ENCODE results near the gene KLF15.
"Not testable (repeated sequence)": the region's sequence is repeated elsewhere in the genome, so short reads cannot be mapped to it uniquely, and the experiment has no call there.

KLF15 gene

DNA sequence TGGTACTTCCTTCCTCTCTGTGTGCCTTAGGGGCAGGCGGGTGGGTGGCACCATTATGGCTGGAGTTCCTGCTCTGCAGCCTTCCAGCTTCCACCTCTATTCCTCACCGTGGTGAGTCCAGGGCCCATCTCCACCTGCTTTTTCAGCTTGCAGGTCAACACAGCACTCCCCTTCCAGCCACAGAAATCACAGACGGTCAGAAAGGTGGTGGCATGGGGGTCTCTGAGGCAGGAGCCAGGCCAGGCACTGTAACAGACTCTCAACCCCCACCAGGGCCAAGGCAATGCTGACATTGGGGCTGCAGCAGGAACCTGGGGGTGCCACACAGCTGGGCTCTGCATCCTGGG, 16.6 kb downstream of the KLF15 start:
- Histone ChIP-seq H3K9ac (ENCODE audit: low read length) (no peak overlapping the region), H3K36me3 (ENCODE audit: control insufficient read depth, insufficient read depth, low read length) (no peaks in the 10 kb centered on the region), H3K9me3 (ENCODE audit: control insufficient read depth, low read length) (no peaks in the 10 kb centered on the region), H3K4me3 (ENCODE audit: low read length) (no peak overlapping the region), H3K4me1 (ENCODE audit: control insufficient read depth, insufficient read depth, low read length) (no peaks in the 10 kb centered on the region), H3K27me3 (ENCODE audit: control insufficient read depth, insufficient read depth, low read length) (no peaks in the 10 kb centered on the region)

DNA sequence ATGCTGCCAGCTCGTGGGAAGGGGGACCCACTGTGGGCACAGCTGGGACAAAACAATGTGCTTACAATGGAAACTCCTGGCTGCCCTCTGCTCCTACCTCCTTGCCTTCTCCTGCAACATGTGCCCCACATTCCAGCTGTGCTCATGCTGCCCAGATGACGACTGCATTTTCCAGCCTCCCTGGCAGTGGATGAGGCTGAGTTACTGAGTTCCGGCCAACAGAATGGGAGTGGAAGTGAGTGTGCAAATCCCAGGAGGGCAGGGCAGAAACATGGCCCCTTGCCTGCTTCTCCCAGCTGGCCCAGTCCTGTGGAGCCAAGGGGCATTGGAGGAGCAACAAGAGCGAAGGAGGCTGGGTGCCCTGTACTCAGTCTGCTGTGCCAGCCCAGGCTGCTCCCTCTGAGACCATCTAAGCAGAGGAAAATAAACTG, 17.1 kb downstream of the KLF15 start:
- no peaks in the 10 kb centered on the region for H3K9me3 ChIP-seq (ENCODE audit: control insufficient read depth, low read length)
- no peak overlapping the region for H3K9ac ChIP-seq (ENCODE audit: low read length)
- no peaks in the 10 kb centered on the region for H3K4me1 ChIP-seq (ENCODE audit: control insufficient read depth, insufficient read depth, low read length)
- H3K36me3 ChIP-seq (ENCODE audit: control insufficient read depth, insufficient read depth, low read length), result no peaks in the 10 kb centered on the region
- H3K4me3 ChIP-seq (ENCODE audit: low read length), result no peak overlapping the region
- H3K27me3 ChIP-seq (ENCODE audit: control insufficient read depth, insufficient read depth, low read length), result no peaks in the 10 kb centered on the region

DNA sequence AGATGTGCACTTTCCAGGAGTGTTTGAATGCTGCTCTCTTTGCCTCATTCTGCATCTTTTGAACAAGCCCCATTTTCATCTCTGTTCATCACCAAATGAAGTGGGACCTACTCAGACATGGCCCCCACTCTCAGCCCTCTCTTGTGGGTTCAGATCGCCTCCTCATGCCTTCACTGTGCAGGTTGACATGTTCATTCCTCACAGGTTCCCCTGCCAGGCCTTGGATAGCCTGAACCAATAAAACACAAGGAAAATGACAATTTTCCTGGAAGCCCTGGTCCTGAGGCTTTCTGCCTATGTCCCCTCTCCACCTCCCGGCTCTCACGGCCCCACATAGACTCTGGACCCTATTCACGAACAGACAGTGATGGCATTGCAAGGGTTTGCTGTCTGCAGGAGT, 17.7 kb downstream of the KLF15 start:
- no peak overlapping the region for H3K9ac ChIP-seq (ENCODE audit: low read length)
- H3K36me3 ChIP-seq (ENCODE audit: control insufficient read depth, insufficient read depth, low read length), result no peaks in the 10 kb centered on the region
- H3K4me3 ChIP-seq (ENCODE audit: low read length), result no peak overlapping the region
- H3K9me3 ChIP-seq (ENCODE audit: control insufficient read depth, low read length), result no peaks in the 10 kb centered on the region
- no peaks in the 10 kb centered on the region for H3K27me3 ChIP-seq (ENCODE audit: control insufficient read depth, insufficient read depth, low read length)
- no peaks in the 10 kb centered on the region for H3K4me1 ChIP-seq (ENCODE audit: control insufficient read depth, insufficient read depth, low read length)

DNA sequence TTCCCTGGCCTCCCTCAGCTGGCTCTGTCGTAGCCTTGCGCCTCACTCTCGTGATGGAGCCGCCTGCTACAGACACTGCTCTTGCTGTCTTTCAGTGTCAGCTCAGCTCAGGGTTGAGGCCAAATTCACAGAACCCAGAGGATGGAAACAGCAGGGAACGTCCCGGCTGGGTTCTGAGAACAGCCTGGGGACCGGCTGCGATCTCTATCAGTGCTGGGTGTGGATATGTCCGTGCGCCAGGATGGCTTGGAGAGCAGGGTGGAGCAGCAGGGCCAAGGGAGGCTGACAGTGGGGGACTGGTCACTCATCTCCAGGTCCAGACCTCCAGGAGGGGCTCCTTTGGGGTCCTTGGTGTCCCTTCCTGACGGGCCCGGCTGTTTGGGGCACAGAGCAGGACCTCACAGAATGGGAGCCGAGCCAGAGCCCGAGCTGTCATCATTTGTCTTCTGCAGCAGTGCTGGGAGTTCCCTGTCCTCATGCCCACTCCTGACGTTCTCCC, 18.4 kb downstream of the KLF15 start:
- Histone ChIP-seq H3K4me1 (ENCODE audit: control insufficient read depth, insufficient read depth, low read length) (no peaks in the 10 kb centered on the region), H3K27me3 (ENCODE audit: control insufficient read depth, insufficient read depth, low read length) (no peaks in the 10 kb centered on the region), H3K36me3 (ENCODE audit: control insufficient read depth, insufficient read depth, low read length) (no peaks in the 10 kb centered on the region), H3K4me3 (ENCODE audit: low read length) (no peak overlapping the region), H3K9ac (ENCODE audit: low read length) (no peak overlapping the region), H3K9me3 (ENCODE audit: control insufficient read depth, low read length) (no peaks in the 10 kb centered on the region)

DNA sequence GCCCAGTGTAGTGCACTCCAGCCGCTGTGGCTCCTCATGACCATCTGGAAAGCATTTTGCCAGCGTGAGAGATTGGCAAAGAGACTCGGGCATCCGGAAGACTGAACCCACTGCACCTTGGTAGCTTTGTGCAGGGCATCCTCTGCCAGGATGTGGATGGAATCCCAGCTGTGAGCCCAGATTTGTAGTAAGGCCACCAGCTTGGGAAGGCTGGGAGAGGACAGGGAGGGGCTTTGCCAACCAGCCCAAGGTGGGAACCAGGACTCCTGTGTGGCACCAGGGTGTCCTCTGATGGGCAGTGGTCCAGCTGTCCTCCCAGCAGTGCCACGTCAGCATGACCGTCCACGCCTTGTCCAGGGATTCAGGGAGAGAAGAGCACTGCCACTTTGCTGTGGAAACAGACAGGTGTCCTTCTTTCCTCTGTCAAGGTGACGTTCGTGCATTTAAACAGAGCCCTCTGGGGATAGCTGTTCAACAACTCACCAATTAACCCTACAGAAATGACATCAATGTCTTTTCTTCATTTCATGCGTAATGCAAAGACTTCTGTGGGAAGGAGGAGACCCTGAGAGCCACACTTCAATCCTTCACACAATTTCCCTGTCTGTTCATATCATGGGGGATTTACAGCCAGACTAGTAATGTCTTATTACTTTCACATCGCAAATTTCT, 19.1 kb downstream of the KLF15 start:
- no peak overlapping the region for H3K9ac ChIP-seq (ENCODE audit: low read length)
- H3K36me3 ChIP-seq (ENCODE audit: control insufficient read depth, insufficient read depth, low read length), result no peaks in the 10 kb centered on the region
- H3K9me3 ChIP-seq (ENCODE audit: control insufficient read depth, low read length), result no peaks in the 10 kb centered on the region
- no peaks in the 10 kb centered on the region for H3K4me1 ChIP-seq (ENCODE audit: control insufficient read depth, insufficient read depth, low read length)
- no peak overlapping the region for H3K4me3 ChIP-seq (ENCODE audit: low read length)
- no peaks in the 10 kb centered on the region for H3K27me3 ChIP-seq (ENCODE audit: control insufficient read depth, insufficient read depth, low read length)

DNA sequence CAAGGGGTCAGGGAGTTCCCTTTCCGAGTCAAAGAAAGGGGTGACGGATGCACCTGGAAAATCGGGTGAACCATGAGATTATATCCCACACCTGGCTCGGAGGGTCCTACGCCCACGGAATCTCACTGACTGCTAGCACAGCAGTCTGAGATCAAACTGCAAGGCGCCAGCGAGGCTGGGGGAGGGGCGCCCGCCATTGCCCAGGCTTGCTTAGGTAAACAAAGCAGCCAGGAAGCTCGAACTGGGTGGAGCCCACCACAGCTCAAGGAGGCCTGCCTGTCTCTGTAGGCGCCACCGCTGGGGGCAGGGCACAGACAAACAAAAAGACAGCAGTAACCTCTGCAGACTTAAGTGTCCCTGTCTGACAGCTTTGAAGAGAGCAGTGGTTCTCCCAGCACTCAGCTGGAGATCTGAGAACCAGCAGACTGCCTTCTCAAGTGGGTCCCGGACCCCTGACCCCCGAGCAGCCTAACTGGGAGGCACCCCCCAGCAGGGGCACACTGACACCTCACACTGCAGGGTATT, 25.3 kb downstream of the KLF15 start:
- H3K36me3 ChIP-seq (ENCODE audit: control insufficient read depth, insufficient read depth, low read length), result not testable (repeated sequence)

DNA sequence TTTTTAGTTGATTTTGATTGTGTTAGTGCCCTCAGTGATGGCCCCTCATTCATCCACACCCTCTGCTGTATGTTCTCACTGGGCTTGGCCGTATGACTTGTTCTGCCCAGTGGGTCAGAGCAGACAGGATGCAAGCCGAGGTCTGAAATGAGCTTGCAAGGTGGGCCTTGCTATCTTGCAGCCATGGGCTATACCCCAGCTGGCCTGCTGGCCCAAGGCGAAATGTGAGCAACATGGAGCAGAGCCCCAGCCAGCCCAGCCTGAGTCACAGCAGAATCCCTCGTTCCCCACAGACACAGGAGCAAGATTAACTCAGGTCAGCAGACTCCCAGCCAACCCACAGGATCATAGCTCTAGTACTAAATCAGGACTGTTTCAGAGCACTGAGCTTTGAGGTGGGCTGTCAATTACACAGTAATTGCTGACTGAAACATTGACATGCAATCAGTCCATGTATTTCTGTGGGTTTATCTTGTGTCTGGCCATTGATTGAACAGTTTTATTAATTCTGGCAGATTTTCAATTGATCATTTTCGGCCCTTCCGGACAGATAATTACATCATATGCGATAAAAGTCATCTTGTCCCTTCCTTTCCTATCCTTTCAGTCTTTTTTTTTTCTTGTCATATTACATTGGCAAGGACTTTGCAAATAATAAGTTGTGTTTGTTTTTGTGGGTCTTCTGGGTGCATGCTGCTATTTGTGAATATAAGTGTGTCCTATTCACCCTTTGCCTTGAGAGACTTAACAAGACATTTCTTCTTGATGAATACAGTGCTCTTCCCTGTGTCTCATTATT, 27.1 kb downstream of the KLF15 start:
- no peak overlapping the region for H3K4me3 ChIP-seq (ENCODE audit: low read length)
- no peaks in the 10 kb centered on the region for H3K36me3 ChIP-seq (ENCODE audit: control insufficient read depth, insufficient read depth, low read length)
- no peaks in the 10 kb centered on the region for H3K4me1 ChIP-seq (ENCODE audit: control insufficient read depth, insufficient read depth, low read length)
- no peaks in the 10 kb centered on the region for H3K27me3 ChIP-seq (ENCODE audit: control insufficient read depth, insufficient read depth, low read length)
- no peaks in the 10 kb centered on the region for H3K9me3 ChIP-seq (ENCODE audit: control insufficient read depth, low read length)
- no peak overlapping the region for H3K9ac ChIP-seq (ENCODE audit: low read length)

More for the DNA sequence above, 25.3 kb downstream of the KLF15 start:
- not testable (repeated sequence) for H3K27me3 ChIP-seq (ENCODE audit: control insufficient read depth, insufficient read depth, low read length); H3K4me1 ChIP-seq (ENCODE audit: control insufficient read depth, insufficient read depth, low read length); H3K4me3 ChIP-seq (ENCODE audit: low read length); H3K9me3 ChIP-seq (ENCODE audit: control insufficient read depth, low read length); H3K9ac ChIP-seq (ENCODE audit: low read length)

DNA sequence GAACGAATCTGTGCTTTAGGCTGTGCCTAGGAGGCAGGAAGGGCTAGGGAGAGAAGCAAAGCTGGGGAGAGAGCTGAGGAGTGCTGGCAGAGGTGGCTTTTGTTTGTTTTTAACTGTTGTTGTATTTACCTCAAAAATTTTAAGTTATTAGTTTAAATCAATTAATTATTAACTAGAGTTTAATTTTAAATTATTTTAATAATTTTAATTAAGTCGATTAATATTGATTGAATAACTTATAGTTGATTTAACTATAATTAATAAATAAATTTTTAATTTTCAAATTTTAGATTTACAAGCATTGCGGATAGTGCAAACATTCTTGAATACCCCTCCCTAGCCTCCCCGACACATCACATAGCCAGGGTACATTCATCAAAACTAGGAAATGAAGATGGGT, 30.6 kb downstream of the KLF15 start:
- Histone ChIP-seq H3K4me3 (ENCODE audit: low read length) (no peak overlapping the region), H3K27me3 (ENCODE audit: control insufficient read depth, insufficient read depth, low read length) (no peaks in the 10 kb centered on the region), H3K36me3 (ENCODE audit: control insufficient read depth, insufficient read depth, low read length) (no peaks in the 10 kb centered on the region), H3K9me3 (ENCODE audit: control insufficient read depth, low read length) (no peaks in the 10 kb centered on the region), H3K9ac (ENCODE audit: low read length) (no peak overlapping the region), H3K4me1 (ENCODE audit: control insufficient read depth, insufficient read depth, low read length) (no peaks in the 10 kb centered on the region)

DNA sequence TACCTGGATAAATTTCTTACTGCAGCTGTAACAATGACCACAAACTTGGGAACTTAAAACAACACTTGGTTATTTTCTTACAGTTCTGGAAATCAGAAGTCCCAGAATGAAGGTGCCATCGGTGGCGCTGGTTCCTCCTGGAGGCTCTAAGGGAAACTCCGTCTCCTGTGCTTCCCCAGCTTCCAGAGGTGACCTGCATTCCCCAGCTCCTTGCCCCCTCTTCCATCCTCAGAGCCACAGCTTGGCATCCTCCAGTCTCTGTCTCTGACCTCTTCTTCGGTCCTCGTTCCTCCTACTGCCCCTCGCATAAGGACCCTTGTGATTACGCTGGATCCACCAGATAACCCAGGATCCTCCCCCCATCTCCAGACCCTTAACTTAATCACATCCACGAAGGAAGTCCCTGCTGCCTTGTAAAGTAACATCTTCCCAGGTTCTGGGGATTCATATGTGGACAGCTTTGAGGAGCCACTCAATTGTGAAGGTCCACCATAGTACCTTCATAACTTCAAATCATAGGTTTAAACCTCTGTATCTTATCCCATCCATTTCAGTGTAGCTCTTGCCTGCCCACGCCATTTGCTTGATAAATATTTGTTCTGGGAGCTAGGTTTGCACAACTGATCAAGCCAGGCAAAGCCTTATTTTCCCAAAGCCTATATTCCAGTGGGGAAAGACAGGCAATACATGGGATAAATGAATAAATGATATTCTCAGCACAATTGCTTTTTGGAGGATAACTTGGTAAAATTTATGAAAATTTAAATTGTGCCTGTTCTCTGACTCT, 34.8 kb downstream of the KLF15 start:
- H3K4me3 ChIP-seq (ENCODE audit: low read length), result no peak overlapping the region
- H3K27me3 ChIP-seq (ENCODE audit: control insufficient read depth, insufficient read depth, low read length), result no peaks in the 10 kb centered on the region
- no peaks in the 10 kb centered on the region for H3K9me3 ChIP-seq (ENCODE audit: control insufficient read depth, low read length)
- H3K36me3 ChIP-seq (ENCODE audit: control insufficient read depth, insufficient read depth, low read length), result no peaks in the 10 kb centered on the region
- H3K4me1 ChIP-seq (ENCODE audit: control insufficient read depth, insufficient read depth, low read length), result no peaks in the 10 kb centered on the region
- H3K9ac ChIP-seq (ENCODE audit: low read length), result no peak overlapping the region

DNA sequence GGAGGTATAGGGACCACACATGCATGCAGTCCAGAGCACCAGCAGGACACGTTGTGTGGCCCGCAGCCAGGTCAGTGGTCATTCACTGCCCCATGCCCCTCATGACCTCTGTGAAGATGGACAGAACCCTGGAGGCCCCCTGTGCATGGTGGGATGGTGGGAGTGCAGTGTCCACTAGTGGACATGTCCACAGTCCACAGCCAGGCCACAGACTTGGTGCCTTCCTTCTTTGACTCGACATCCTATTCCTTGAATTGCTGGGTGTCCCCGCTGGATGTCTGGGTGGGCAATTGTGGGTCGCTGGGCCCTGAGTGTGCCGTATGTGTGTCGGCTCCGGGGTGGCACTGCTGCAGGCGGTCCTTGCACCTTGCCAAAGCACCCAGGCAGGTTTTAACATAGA, 35.7 kb downstream of the KLF15 start:
- Histone ChIP-seq H3K9me3 (ENCODE audit: control insufficient read depth, low read length) (no peaks in the 10 kb centered on the region), H3K9ac (ENCODE audit: low read length) (no peak overlapping the region), H3K4me3 (ENCODE audit: low read length) (no peak overlapping the region), H3K4me1 (ENCODE audit: control insufficient read depth, insufficient read depth, low read length) (no peaks in the 10 kb centered on the region), H3K27me3 (ENCODE audit: control insufficient read depth, insufficient read depth, low read length) (no peaks in the 10 kb centered on the region), H3K36me3 (ENCODE audit: control insufficient read depth, insufficient read depth, low read length) (no peaks in the 10 kb centered on the region)

DNA sequence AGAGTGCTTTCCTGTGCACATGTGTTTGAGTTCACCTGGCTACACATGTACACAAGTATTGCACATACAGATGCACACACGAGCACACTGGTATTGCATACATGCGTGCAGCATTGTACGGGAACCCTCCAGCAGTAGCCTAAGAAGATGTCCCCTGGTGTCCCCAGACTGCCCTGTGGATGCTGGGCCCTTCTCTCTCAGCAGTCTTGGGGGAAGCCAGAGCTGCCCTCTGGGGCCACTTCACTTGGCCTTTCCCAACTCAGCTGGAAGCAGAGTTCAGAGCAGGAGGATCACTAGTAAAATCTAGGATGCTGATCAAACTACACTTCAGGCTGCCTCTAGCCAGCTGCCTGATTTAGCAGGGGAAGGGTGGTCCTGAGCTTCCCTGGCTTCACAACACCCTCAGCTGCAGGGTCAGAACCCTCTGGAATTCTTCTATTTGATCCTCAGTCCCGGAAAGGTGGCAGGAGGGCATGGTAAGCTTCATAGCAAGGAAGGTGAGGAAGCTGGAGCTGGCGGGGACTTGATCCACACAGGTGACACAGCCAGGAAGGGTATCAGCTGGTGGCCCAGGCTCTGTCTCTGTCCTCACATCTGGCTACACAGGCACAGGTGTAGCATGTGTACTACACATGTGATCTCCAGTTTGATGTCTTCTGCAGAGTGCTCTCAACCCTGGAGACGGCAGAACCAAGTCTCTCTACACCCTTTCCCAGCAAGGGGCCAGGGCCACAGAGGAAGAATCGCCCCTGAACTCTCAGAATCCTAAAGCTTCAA, 36.5 kb downstream of the KLF15 start:
- Histone ChIP-seq H3K9ac (ENCODE audit: low read length) (no peak overlapping the region), H3K9me3 (ENCODE audit: control insufficient read depth, low read length) (no peaks in the 10 kb centered on the region), H3K4me3 (ENCODE audit: low read length) (no peak overlapping the region), H3K36me3 (ENCODE audit: control insufficient read depth, insufficient read depth, low read length) (no peaks in the 10 kb centered on the region), H3K4me1 (ENCODE audit: control insufficient read depth, insufficient read depth, low read length) (no peaks in the 10 kb centered on the region), H3K27me3 (ENCODE audit: control insufficient read depth, insufficient read depth, low read length) (no peaks in the 10 kb centered on the region)

Data from mucosa of stomach (tissue), 1 donor.